Subcutaneous adipose tissue (tissue), 4 donors: ENCODE measurements around the gene CMAS. TPM values are rescaled to one million over a fixed set of nuclear protein-coding genes. Genes with fewer than 3 reads are reported as not detected.

Experiments
- CTCF ChIP-seq: fragments of 450-650 bp; IDR thresholded peaks from one replicate; pipeline ENCODE4 v1.5.1; 2016; ENCODE audit warnings: low read depth, mild to moderate bottlenecking, control low read depth, antibody characterized with exemption, moderate library complexity
- total RNA-seq, 4 donors: library from RNA; depleted of rRNA; stranded (reverse); fragments of >200 nt; gene quantifications; one replicate each; pipeline ENCODE4 v1.1.0, GENCODE V29; 2016

The CMAS gene
- 10 to 100 TPM; 22.7 to 48.6 (median 35.1) TPM for total RNA-seq

- TF ChIP-seq CTCF, result no peak
These were observed at the start of gene CMAS for GRCh38 chr12:22046090-22046967. TSS of gene CMAS (plus strand) at chr12:22046218. CDS start at chr12:22046304, 86 bp downstream.

GRCh38 chr12:21998295-21998694 lies 47.7 kb upstream of the CMAS start:
- no peak for TF ChIP-seq CTCF

GRCh38 chr12:21998782-21999181 lies 47.2 kb upstream of the CMAS start:
- no peak for TF ChIP-seq CTCF

- no peak for TF ChIP-seq CTCF
These were observed 43.6 kb upstream of the CMAS start for GRCh38 chr12:22002430-22002829.

GRCh38 chr12:22008196-22008595 lies 37.8 kb upstream of the CMAS start:
- no peak for TF ChIP-seq CTCF

- TF ChIP-seq CTCF, result no peak
These were observed 31.8 kb upstream of the CMAS start for GRCh38 chr12:22014041-22014782.

GRCh38 chr12:22014783-22015144 lies 31.3 kb upstream of the CMAS start:
- no peak for TF ChIP-seq CTCF
